Natural killer cell treated with Interleukin-12 subunit alpha and Interleukin-12 subunit beta and Interleukin-15 and Interleukin-18, amount 100 ng/mL, for 72 hours (primary cell): ENCODE measurements around the gene ANO1. TPM values are rescaled to one million over a fixed set of nuclear protein-coding genes. Genes with fewer than 3 reads are reported as not detected.

Experiments used
- ATAC-seq, 2 donors: fragments of 150-1000 bp; cut with Tn5 transposase in 1 of 2; sonication (Bioruptor Pico), chemical (Tn5 transposase) in 1 of 2; 2 replicates each; pipeline ENCODE4 v1.10.0; 2021
- DNase-seq: peaks from one replicate; pipeline ENCODE4 v3.0.0; 2022; ENCODE audit warnings: low spot score
- H3K27ac Mint-ChIP-seq, 2 donors: 1 replicate in 1 of 2; 2 replicates in 1 of 2; pipeline ENCODE4 v1.8.0; 2022; ENCODE audit warnings: mixed read lengths in 2 of 2, mild to moderate bottlenecking in 1 of 2, moderate library complexity in 1 of 2
- H3K27me3 Mint-ChIP-seq, 2 donors: 1 replicate in 1 of 2; 2 replicates in 1 of 2; pipeline ENCODE4 v1.8.0; 2022; ENCODE audit warnings: mixed read lengths in 2 of 2
- H3K36me3 Mint-ChIP-seq: one replicate; pipeline ENCODE4 v1.8.0; 2022; ENCODE audit warnings: mixed read lengths
- H3K4me1 Mint-ChIP-seq, 2 donors: 1 replicate in 1 of 2; 2 replicates in 1 of 2; pipeline ENCODE4 v1.8.0; 2022; ENCODE audit warnings: low read depth in 2 of 2, mixed read lengths in 2 of 2, mild to moderate bottlenecking in 1 of 2
- H3K4me3 Mint-ChIP-seq: one replicate; pipeline ENCODE4 v1.8.0; 2022; ENCODE audit warnings: mixed read lengths
- H3K9me3 Mint-ChIP-seq: 2 replicates; pipeline ENCODE4 v1.8.0; 2022; ENCODE audit warnings: mixed read lengths
- total RNA-seq, 2 donors: library from RNA; stranded (reverse); gene quantifications; one replicate each; pipeline ENCODE4 v1.2.3, GENCODE V29; 2022

The ANO1 gene
- total RNA-seq, 2 donors from 2014 or later: not detected

DNA sequence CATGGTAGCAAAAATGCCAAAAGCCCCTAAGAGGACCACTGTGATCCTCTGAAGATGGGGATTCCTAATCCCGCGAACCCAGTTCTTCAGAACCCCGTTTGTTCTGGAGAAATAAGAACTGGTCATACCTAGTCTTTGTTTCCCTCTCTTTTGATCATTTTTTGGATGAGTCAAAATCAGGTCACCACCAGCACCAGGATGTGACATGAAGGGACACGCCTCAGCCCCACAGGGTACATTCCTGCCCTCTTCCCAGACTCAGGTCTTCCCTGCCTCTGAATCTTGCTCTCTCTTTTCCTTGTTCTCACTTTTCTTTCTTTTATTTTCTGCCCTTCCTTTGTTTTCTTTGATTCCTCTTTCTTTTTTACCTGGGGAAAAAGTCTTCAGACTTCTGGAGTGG lies 14.6 kb upstream of the ANO1 start:
- no peak overlapping the region for H3K27ac Mint-ChIP-seq
- no peaks in the 10 kb centered on the region for H3K4me1 Mint-ChIP-seq
- DNase-seq (no peak), ATAC-seq (no peak)
- peaks cover 14 to 16% of the 10 kb centered on the region in 2 donors for H3K27me3 Mint-ChIP-seq
- no peaks in the 10 kb centered on the region for H3K9me3 Mint-ChIP-seq
- no peak overlapping the region for H3K4me3 Mint-ChIP-seq
- no peaks in the 10 kb centered on the region for H3K36me3 Mint-ChIP-seq

DNA sequence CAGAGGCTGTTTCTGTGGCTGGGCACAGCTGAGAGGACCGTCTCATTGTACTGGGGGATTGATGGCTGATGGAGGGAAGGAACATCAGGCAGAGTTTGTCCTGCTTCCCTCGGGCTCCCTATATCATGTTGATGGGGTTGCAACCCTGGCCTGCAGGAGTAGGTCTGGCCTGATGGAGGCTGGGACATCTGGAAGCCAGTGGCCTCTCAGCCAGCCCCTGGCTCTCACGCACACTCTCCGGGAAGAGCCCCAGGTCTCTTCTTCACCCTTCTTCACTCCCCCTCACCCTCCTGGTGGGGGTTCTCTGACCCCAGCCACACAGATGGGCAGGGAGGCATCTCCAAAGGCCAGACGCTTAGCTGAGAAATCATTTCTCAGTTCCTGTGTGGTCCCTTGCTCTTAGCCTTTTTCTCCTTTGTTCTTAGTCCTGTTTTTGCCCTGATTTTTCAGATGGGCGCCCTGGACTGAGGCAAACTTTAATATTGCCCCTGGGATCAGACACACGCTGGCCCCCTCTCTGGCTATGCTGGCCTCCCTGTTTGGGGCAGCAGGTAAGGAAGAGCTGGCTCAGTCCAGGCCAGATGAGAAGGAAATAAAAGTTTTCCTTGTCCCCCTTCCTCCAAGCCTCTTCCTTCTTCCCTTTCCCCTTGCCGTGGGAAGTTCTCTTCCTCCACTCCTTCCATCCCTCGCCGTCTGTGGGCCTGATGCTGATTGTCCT lies 13.9 kb upstream of the ANO1 start:
- Mint-ChIP-seq H3K9me3 (no peaks in the 10 kb centered on the region), H3K4me1 (no peaks in the 10 kb centered on the region), H3K36me3 (no peaks in the 10 kb centered on the region), H3K27me3 (peaks cover 14 to 18% of the 10 kb centered on the region in 2 donors), H3K27ac (no peak overlapping the region), H3K4me3 (no peak overlapping the region)
- DNase-seq (no peak), ATAC-seq (no peak)

DNA sequence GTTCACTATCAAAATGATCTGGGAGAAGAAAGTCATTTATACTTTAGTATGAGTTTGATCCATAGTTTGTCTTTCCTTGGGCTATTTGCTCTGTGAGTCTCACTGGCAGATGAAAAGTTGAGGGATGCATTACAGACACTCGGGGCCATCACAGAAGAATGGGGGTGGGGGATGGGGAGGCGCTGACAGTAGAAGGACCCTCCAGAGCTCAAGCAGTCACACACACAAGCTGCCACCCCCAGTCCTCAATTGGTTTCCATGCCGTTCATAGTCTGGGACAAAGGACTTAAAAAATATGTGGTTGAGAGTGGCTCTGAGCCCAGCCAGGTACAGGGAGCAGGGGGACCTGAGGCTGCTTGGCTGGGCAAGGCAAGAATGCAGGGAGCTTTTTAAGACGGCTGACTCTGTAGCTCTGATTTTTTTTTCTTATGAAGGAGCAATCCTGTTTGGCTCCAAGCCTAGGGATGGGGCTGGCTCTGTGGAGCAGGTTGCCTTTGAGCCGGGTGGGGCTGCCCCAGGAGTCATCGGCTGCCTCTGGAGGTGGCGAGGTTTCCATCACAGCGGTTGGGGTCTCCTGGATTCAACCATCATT lies 13.3 kb upstream of the ANO1 start:
- no peak for DNase-seq
- Mint-ChIP-seq H3K27me3 (peaks cover 17 to 24% of the 10 kb centered on the region in 2 donors), H3K27ac (no peak overlapping the region), H3K4me3 (no peak overlapping the region), H3K9me3 (no peaks in the 10 kb centered on the region), H3K36me3 (no peaks in the 10 kb centered on the region), H3K4me1 (no peaks in the 10 kb centered on the region)
- ATAC-seq: no peak

DNA sequence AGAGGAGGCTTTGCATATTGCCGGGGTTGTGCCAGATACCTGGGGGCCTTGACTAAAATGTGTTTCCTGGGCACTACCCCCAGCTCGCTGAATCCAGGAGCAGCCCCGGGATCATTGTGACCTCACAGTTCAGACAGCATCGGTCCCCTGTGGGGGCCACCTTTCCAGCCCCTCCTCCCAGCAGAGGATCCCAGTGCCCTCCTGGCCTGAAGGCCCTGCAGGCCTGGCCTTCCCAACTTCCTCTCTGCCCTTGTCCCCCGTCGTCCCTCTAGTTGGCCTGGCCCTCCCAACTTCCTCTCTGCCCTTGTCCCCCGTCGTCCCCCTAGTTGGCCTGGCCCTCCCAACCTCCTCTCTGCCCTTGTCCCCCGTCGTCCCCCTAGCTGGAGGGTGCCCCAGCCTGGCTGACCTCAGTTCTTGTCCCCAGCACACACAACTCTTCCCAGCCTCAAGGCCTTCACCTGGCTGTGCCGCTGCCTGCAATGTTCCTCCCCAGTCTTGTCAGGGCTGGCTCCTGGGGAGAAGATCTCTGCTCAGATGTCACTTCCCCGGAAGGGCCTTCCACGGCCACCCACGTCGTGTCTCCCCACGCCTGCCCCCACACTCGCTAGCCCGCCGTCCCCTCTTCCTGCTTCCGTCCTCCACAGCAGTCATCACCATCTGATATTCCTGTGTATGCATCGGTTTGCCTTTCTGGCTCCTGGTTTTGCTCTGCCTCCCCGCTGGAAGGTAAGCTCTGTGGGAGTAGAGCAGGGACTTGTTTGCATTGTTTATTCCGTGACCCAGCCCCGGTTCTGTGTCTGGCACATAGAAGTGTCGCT lies 12.6 kb upstream of the ANO1 start:
- no peaks in the 10 kb centered on the region for H3K36me3 Mint-ChIP-seq
- peaks cover 24 to 29% of the 10 kb centered on the region in 2 donors for H3K27me3 Mint-ChIP-seq
- no peak overlapping the region for H3K4me3 Mint-ChIP-seq
- no peaks in the 10 kb centered on the region for H3K9me3 Mint-ChIP-seq
- H3K4me1 Mint-ChIP-seq: no peaks in the 10 kb centered on the region
- H3K27ac Mint-ChIP-seq: no peak overlapping the region
- ATAC-seq (no peak), DNase-seq (peak; percentile 37)

DNA sequence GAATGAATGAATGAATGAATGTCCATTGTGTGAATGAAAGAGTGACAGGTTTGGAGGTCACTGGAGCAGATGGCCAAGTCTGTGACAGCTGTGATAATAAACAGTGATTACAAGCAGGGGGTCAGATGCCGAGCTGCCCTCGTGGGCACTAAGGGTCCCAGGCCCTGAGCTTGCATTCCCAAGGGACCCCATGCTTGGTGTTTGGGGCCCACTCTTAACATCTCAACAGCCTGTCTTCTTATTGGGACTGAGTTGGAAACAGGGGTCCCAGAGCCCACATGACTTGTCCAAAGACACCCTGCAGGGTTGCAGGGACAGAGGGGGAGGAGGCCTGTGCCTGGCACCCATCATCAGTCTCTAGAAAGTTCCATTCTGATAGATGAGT lies 12.0 kb upstream of the ANO1 start:
- Mint-ChIP-seq H3K27me3 (peaks cover 30 to 31% of the 10 kb centered on the region in 2 donors), H3K4me3 (no peak overlapping the region), H3K9me3 (no peaks in the 10 kb centered on the region), H3K4me1 (no peaks in the 10 kb centered on the region), H3K36me3 (no peaks in the 10 kb centered on the region), H3K27ac (no peak overlapping the region)
- ATAC-seq (no peak), DNase-seq (no peak)

DNA sequence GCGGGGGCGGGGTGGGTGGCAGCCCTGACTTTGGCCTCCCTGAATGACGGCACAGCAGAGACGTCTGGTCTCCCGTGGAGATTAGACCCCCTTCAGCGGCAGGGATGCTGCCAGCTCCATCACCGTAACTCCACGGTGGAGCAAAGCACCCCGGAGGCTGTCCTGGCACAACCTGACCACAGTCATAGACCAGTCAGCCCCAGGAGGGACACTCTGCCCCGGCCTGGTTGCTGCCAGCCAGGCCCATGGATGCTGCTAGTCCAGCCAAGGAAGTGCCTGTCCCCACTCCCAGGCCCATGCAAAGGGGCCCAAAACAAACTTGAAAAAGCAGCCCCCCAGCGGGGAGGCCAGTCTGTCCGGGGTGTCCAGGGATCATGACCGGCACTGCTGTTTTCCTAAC lies 11.5 kb upstream of the ANO1 start:
- no peaks in the 10 kb centered on the region for H3K4me1 Mint-ChIP-seq
- H3K27me3 Mint-ChIP-seq: peaks cover 29 to 35% of the 10 kb centered on the region in 2 donors
- no peaks in the 10 kb centered on the region for H3K36me3 Mint-ChIP-seq
- ATAC-seq: no peak
- no peak for DNase-seq
- H3K9me3 Mint-ChIP-seq: no peaks in the 10 kb centered on the region
- no peak overlapping the region for H3K4me3 Mint-ChIP-seq
- no peak overlapping the region for H3K27ac Mint-ChIP-seq

DNA sequence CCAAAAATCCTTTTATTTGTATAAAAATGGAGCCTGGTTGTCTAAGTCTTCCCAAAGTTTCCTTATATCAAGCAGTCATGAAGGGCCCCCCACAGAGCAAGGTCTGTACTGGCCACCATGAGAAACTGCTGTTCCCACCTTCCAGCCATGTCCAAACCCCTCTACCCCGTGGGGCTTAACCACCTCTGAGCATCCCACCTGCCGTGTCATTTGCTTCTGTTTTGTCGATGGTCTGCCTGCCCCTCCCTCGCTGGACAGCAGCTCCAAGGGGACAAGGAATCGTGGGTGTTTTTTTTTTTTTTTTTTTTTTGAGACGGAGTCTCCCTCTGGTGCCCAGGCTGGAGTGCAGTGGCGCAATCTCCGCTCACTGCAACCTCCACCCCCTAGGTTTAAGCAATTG lies 11.1 kb upstream of the ANO1 start:
- DNase-seq: no peak
- Mint-ChIP-seq H3K9me3 (no peaks in the 10 kb centered on the region), H3K4me1 (no peaks in the 10 kb centered on the region), H3K4me3 (no peak overlapping the region), H3K27me3 (peaks cover 32 to 39% of the 10 kb centered on the region in 2 donors), H3K36me3 (no peaks in the 10 kb centered on the region), H3K27ac (no peak overlapping the region)
- no peak for ATAC-seq

DNA sequence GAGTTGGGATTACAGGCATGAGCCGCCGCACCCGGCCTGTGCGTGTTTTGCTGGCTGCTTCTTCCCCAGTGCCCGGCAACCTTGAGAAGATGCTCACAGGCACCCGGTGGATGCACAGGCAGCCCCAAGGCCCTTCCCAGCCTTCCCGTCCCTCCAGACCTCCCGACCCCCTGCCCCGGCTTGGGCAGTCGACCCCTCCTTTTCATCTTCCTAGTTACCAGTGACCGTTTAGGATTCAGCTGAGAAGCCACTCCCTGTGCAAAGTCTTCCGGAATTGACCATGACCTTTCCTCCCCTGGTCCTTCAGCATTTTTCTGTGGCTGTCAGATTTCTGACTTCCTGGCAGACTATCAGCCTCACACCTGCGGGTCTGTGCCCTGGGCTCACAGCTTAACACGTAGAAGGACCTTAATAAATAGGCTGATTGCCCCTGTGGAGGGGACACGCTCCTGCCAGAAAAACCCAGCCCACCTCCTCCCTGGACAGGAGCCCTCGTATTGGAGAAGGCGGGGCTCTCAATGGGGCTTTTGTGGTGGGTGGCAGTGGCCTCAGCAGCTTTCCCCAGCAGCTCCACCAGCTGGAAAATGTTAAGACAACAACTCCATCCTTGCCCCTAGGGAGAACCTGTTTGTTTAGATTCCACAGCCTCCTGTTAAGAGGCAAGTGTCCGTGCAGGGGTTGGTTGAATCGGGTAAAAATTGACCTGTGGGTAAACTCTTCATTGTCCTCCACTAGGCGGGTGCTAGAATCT lies 10.4 kb upstream of the ANO1 start:
- Mint-ChIP-seq H3K4me1 (no peaks in the 10 kb centered on the region), H3K4me3 (no peak overlapping the region), H3K27ac (no peak overlapping the region), H3K27me3 (peaks cover 38 to 46% of the 10 kb centered on the region in 2 donors), H3K36me3 (no peaks in the 10 kb centered on the region), H3K9me3 (no peaks in the 10 kb centered on the region)
- no peak for ATAC-seq
- no peak for DNase-seq

DNA sequence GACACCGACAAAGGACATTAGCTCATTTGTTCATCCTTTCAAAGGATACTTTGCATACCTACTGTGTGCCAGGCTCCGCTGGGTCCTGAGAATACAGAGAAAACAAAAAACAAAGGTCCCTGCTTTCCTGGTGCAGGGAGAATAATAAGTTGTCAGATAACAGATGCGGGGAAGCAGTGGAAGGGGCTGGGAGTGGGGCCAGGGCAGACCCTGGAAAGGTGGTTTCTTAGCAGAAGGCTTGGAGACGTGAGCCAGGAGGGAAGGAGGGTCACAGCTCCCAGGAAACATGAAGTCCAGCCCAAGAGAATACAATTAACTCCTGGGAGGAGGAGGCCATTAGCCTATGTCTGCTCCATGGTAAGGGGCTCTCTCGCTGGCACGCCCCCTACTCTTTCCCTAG lies 9.8 kb upstream of the ANO1 start:
- H3K27ac Mint-ChIP-seq: no peak overlapping the region

DNA sequence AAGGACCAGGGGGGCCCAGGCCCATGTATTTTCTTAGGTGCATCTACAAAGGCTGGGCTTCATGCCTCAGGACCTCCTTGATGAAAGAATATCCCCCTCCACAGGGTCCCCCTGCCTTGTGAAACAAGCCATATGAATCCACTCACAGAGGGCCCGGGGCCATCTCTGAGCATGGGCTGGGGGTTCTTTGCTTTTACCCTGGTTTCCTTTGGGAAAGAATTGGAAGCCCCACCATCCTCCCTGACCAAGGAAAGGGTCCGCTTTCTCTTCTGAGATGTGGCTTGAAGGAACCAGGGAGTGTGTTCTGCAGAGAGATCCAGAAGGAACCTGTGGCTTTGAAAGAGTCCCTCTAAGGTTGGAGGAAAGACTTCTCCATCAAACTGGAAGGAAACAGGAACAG lies 9.2 kb upstream of the ANO1 start:
- H3K9me3 Mint-ChIP-seq: no peaks in the 10 kb centered on the region
- no peaks in the 10 kb centered on the region for H3K36me3 Mint-ChIP-seq
- no peak overlapping the region for H3K4me3 Mint-ChIP-seq
- H3K4me1 Mint-ChIP-seq: peaks cover 0 to 3% of the 10 kb centered on the region in 2 donors
- ATAC-seq: no peak
- DNase-seq: no peak
- H3K27me3 Mint-ChIP-seq: peaks cover 45 to 58% of the 10 kb centered on the region in 2 donors
- no peak overlapping the region for H3K27ac Mint-ChIP-seq

More for the DNA sequence above, 9.8 kb upstream of the ANO1 start:
- H3K9me3 Mint-ChIP-seq: no peaks in the 10 kb centered on the region
- no peak overlapping the region for H3K4me3 Mint-ChIP-seq
- ATAC-seq (no peak), DNase-seq (no peak)
- H3K36me3 Mint-ChIP-seq: no peaks in the 10 kb centered on the region
- H3K27me3 Mint-ChIP-seq: peaks cover 41 to 52% of the 10 kb centered on the region in 2 donors
- H3K4me1 Mint-ChIP-seq: peaks cover 0 to 1% of the 10 kb centered on the region in 2 donors

DNA sequence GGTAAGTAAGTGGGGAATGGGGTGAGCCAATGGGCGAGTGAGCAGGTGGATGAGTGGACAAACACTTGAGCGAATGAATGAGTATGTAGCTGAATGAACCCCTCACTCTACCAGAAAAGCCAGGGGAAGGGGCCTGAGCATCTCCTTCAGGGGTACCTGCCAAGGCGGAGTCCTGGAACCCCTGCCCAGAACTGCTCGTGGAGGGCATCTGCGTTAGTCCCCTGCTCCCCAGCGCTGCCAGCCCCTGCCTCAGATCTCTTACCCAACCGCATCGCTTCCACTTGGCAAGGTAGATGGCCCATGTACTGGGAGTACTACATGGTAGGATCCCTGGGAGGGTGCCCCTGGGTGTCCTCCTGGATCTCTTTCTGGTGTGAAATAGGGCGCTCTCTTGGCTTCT lies 7.4 kb upstream of the ANO1 start:
- Mint-ChIP-seq H3K4me3 (no peak overlapping the region), H3K27me3 (peaks cover 45 to 65% of the 10 kb centered on the region in 2 donors), H3K27ac (no peak overlapping the region), H3K4me1 (peaks cover 0 to 3% of the 10 kb centered on the region in 2 donors), H3K9me3 (no peaks in the 10 kb centered on the region), H3K36me3 (no peaks in the 10 kb centered on the region)
- no peak for ATAC-seq
- no peak for DNase-seq

DNA sequence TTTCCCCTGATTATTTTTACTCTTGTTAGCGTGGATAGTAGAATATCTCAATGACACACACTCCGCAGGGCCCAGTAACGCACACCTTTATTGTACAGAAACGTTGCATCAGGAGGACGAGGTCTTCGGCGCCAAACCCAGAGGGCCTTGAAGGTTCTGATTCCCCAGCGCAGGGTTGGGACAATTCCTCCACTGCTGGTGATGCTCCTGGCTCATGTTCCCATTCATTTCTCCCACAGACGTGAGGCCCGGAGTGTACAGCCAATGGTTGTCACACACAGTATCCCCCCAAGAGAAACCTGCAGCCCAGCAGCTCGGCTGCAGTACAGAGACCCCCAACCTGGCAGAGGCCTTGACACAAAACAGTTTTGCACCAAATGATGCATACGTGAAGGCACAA lies 6.1 kb upstream of the ANO1 start:
- Mint-ChIP-seq H3K4me1 (peaks cover 0 to 3% of the 10 kb centered on the region in 2 donors), H3K4me3 (no peak overlapping the region), H3K9me3 (no peaks in the 10 kb centered on the region), H3K27ac (no peak overlapping the region), H3K27me3 (peaks cover 46 to 65% of the 10 kb centered on the region in 2 donors), H3K36me3 (no peaks in the 10 kb centered on the region)
- DNase-seq: no peak
- ATAC-seq: no peak

DNA sequence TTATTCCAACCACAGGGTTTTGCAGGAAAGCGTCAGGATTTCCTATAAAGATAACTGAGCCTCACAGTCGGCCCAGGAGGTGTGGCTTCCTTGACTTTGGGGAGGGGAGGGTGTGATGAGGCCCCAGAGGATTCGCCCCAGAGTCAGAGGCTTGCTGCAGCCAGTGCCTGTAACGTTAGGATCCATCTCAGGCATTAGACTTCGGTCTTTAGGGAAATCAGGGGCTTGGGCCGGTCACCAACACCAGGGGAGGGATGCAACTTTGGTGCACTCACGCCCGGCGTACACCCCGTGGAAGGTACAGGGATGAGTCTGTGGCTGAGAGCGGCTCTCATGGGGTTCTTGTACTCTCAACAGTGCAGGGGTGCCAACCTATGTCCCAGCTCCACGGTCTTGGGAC lies 5.7 kb upstream of the ANO1 start:
- Mint-ChIP-seq H3K4me1 (peaks cover 0 to 3% of the 10 kb centered on the region in 2 donors), H3K9me3 (no peaks in the 10 kb centered on the region), H3K36me3 (no peaks in the 10 kb centered on the region), H3K27me3 (peaks cover 50 to 65% of the 10 kb centered on the region in 2 donors), H3K27ac (no peak overlapping the region), H3K4me3 (no peak overlapping the region)
- no peak for ATAC-seq
- DNase-seq: peak; percentile 37
